ENCODE results near the gene IFNK. TPM values are rescaled to one million over a fixed set of nuclear protein-coding genes. Genes with fewer than 3 reads are reported as not detected.
A peak's percentile ranks its signal among the peaks of the same experiment; 100 is the strongest.

The IFNK gene
- polyA plus RNA-seq, 1 donor (not counting 4 experiments of a cell fraction or from before 2014, with no cell fraction given), result 29.2 TPM

DNA sequence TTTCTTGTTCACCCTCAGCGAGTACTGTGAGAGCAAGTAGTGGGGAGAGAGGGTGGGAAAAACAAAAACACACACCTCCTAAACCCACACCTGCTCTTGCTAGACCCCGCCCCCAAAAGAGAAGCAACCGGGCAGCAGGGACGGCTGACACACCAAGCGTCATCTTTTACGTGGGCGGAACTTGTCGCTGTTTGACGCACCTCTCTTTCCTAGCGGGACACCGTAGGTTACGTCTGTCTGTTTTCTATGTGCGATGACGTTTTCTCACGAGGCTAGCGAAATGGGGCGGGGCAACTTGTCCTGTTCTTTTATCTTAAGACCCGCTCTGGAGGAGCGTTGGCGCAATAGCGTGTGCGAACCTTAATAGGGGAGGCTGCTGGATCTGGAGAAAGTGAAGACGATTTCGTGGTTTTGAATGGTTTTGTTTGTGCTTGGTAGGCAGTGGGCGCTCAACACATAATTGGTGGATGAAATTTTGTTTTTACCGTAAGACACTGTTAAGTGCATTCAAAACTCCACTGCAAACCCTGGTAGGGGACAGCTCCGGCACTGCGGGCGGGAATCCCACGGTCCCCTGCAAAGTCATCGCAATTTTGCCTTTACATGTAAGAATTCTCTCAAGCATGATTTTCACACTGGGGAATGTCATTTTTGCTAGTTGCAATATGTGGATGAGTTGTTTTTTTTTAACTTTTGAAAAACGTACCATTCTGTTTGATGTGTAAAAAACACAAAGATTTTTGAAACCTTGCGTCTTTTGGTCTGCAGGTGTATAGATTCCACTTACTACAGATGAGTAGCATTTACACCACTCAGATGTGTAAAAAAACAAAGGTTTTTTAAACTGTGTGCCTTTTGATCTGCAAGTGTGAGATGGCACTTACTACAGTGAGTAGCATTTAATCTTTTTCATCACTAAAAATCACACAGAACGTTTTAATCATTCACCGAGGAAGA is 49.8 kb downstream of the IFNK start:
- TF ChIP-seq EZH2 (IDR thresholded peaks at IDR 0.05; ENCODE audit: low read length), result no peak
- TF ChIP-seq, protein P1, sequence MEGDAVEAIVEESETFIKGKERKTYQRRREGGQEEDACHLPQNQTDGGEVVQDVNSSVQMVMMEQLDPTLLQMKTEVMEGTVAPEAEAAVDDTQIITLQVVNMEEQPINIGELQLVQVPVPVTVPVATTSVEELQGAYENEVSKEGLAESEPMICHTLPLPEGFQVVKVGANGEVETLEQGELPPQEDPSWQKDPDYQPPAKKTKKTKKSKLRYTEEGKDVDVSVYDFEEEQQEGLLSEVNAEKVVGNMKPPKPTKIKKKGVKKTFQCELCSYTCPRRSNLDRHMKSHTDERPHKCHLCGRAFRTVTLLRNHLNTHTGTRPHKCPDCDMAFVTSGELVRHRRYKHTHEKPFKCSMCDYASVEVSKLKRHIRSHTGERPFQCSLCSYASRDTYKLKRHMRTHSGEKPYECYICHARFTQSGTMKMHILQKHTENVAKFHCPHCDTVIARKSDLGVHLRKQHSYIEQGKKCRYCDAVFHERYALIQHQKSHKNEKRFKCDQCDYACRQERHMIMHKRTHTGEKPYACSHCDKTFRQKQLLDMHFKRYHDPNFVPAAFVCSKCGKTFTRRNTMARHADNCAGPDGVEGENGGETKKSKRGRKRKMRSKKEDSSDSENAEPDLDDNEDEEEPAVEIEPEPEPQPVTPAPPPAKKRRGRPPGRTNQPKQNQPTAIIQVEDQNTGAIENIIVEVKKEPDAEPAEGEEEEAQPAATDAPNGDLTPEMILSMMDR (optimal IDR thresholded peaks at IDR 0.05 in 1 of 3, IDR thresholded peaks at IDR 0.05 in 1 of 3, conservative IDR thresholded peaks at IDR 0.05 in 1 of 3; ENCODE audit: extremely low read depth in 1 of 3, insufficient read depth in 2 of 3, low read length in 3 of 3), result no peak
- H3K4me1 ChIP-seq (ENCODE audit: control insufficient read depth, extremely low read depth, insufficient read depth, low read length), result peaks cover 9% of the 10 kb centered on the region
- no peaks in the 10 kb centered on the region for H3K79me2 ChIP-seq (ENCODE audit: control insufficient read depth, insufficient read depth, low read length)
- dilution Hi-C loops (cut with MboI; ENCODE audit: extremely low pct_ligation_motif_present, low sequenced_read_pairs), result no loop called here
- H2AFZ ChIP-seq (ENCODE audit: control insufficient read depth, low read length), result peak overlapping the region; percentile 94
- peak overlapping the region; percentile 83 for H3K27ac ChIP-seq (ENCODE audit: control insufficient read depth, insufficient read depth, low read length)
- H4K20me1 ChIP-seq (ENCODE audit: control insufficient read depth, extremely low read depth, insufficient read depth, low read length), result no peaks in the 10 kb centered on the region
- no peaks in the 10 kb centered on the region for H3K9me1 ChIP-seq (ENCODE audit: control insufficient read depth, extremely low read depth, insufficient read depth, low read length)
- peak; percentile 96 for DNase-seq (ENCODE audit: low read depth, low spot score)
- H3K9me3 ChIP-seq (ENCODE audit: control insufficient read depth, low read depth, low read length), result no peaks in the 10 kb centered on the region
- H3K36me3 ChIP-seq (ENCODE audit: control insufficient read depth in 2 of 2, extremely low read depth in 1 of 2, insufficient read depth in 2 of 2, low read length in 2 of 2), result no peaks in the 10 kb centered on the region
- H3K4me2 ChIP-seq (ENCODE audit: control insufficient read depth, extremely low read depth, insufficient read depth, low read depth, low read length), result peak overlapping the region; percentile 97
- H3K4me3 ChIP-seq (ENCODE audit: control insufficient read depth in 2 of 3, extremely low read depth in 1 of 3, insufficient read depth in 2 of 3, low read depth in 1 of 3, low read length in 3 of 3), result peak overlapping the region; percentile 67 to 90 (median 81)
- H3K9ac ChIP-seq (ENCODE audit: control insufficient read depth, extremely low read depth, insufficient read depth, low read length), result peak overlapping the region; percentile 71
- FAIRE-seq, result peak; percentile 96
- no peaks in the 10 kb centered on the region for H3K27me3 ChIP-seq (ENCODE audit: control insufficient read depth, extremely low read depth, insufficient read depth, low read length)

Other genes with a start within 250 kb of the IFNK start
- gene EQTN, start 227.1 kb upstream of the IFNK start, polyA plus RNA-seq, result 0.08 to 0.21 TPM in 2 of 3 replicates, not detected in the other
- 32.6 to 40.8 TPM (median 35.3 TPM) in 3 replicates for gene MOB3B, start 5.5 kb downstream of the IFNK start, polyA plus RNA-seq
- gene C9orf72, start 49.2 kb downstream of the IFNK start, polyA plus RNA-seq, result 2.5 to 7.7 TPM (median 5.4 TPM) in 3 replicates